ENCODE data around the gene DHX30.

DNA sequence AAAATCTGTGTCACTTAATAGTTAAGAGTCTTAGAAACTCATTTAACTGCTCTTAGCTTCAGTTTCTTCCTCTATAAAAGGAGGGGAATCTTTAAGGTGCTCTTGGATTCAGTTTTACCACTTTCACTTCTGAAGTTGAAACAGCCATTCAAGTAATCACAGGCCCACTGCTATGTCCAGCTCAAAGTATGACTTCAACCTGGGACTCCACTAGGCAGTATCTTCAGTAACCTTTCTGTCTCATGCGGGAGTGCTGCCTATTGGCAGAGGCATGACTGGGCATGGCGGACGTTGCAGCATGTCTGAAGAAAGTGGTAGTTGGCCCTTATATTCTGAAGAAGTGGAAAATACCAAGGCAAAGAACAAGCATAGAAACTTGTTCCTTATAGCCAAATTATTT lies 92.3 kb downstream of the DHX30 start:
- TF ChIP-seq, protein P1, sequence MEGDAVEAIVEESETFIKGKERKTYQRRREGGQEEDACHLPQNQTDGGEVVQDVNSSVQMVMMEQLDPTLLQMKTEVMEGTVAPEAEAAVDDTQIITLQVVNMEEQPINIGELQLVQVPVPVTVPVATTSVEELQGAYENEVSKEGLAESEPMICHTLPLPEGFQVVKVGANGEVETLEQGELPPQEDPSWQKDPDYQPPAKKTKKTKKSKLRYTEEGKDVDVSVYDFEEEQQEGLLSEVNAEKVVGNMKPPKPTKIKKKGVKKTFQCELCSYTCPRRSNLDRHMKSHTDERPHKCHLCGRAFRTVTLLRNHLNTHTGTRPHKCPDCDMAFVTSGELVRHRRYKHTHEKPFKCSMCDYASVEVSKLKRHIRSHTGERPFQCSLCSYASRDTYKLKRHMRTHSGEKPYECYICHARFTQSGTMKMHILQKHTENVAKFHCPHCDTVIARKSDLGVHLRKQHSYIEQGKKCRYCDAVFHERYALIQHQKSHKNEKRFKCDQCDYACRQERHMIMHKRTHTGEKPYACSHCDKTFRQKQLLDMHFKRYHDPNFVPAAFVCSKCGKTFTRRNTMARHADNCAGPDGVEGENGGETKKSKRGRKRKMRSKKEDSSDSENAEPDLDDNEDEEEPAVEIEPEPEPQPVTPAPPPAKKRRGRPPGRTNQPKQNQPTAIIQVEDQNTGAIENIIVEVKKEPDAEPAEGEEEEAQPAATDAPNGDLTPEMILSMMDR (conservative IDR thresholded peaks at IDR 0.05) = no peak
- TF ChIP-seq ZFX (IDR thresholded peaks at IDR 0.05) = no peak
